HFFc6 (cell line): ENCODE data around the gene LRRC26. TPM values are rescaled to one million over a fixed set of nuclear protein-coding genes. Genes with fewer than 3 reads are reported as not detected.

Source experiments
- DNase-seq: peaks from one replicate; pipeline ENCODE4 v3.0.0-alpha.2; 2018
- H3K27ac Mint-ChIP-seq: 2 replicates; pipeline ENCODE4 v1.8.0; 2020; ENCODE audit warnings: mild to moderate bottlenecking, mixed read lengths
- H3K27me3 Mint-ChIP-seq: 2 replicates; pipeline ENCODE4 v1.8.0; 2021; ENCODE audit warnings: mild to moderate bottlenecking, moderate library complexity, mixed read lengths; ENCODE audit not compliant: insufficient read depth
- H3K36me3 Mint-ChIP-seq: 2 replicates; pipeline ENCODE4 v1.8.0; 2021; ENCODE audit warnings: low read depth, mixed read lengths
- H3K4me1 Mint-ChIP-seq: 2 replicates; pipeline ENCODE4 v1.8.0; 2020; ENCODE audit warnings: low read depth, mixed read lengths
- H3K4me3 Mint-ChIP-seq: 2 replicates; pipeline ENCODE4 v1.8.0; 2020; ENCODE audit warnings: mild to moderate bottlenecking, moderate library complexity, mixed read lengths
- H3K9me3 Mint-ChIP-seq: 2 replicates; pipeline ENCODE4 v1.8.0; 2020; ENCODE audit warnings: mild to moderate bottlenecking, mixed read lengths
- total RNA-seq, 6 experiments: library from RNA; stranded (reverse); fragmentation: NEBNext Ultra II Directional; extraction: Animal tissue kit (Norgen Biotek cat#: 25700); gene quantifications; 2 replicates in 1 of 6; 3 replicates in 5 of 6; pipeline ENCODE4 v1.2.3, GENCODE V29; 2021
- TF ChIP-seq, protein P1 (sequence below): fragments of 200-600 bp; sonication (generic); IDR thresholded peaks from 2 replicates; pipeline ENCODE4 v1.5.0; 2021; ENCODE audit warnings: antibody characterized with exemption, mild to moderate bottlenecking

The LRRC26 gene
- total RNA-seq, 6 experiments from 2014 or later: not detected

DNA sequence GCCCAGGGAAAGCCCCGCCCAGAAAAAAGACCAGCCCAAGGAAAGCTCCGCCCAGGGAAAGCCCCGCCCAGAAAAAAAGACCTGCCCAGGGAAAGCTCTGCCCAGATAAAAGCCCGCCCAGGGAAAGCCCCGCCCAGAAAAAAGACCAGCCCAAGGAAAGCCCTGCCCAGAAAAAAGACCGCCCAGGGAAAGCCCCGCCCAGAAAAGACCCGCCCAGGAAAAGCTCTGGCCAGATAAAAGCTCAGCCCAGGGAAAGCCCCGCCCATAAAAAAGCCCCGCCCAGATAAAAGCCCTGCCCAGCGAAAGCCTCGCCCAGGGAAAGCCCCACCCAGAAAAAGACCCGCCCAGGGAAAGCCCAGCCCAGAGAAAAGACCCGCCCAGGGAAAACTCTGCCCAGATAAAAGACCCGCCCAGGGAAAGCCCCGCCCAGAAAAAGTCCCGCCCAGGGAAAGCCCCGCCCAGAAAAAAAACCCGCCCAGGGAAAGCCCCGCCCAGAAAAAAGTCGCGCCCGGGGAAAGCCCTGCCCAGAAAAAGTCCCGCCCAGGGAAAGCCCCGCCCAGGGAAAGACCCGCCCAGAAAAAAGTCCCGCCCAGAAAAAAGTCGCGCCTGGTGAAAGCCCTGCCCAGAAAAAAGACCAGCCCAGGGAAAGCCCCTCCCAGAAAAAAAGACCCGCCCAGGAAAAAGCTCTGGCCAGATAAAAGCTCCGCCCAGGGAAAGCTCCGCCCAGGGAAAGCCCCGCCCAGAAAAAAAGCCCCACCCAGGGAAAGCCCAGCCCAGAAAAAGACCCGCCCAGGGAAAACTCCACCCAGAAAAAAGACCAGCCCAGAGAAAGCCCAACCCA is 19.0 kb downstream of the LRRC26 start:
- no peaks in the 10 kb centered on the region for H3K4me1 Mint-ChIP-seq
- DNase-seq: peak; percentile 17
- H3K27me3 Mint-ChIP-seq: peaks cover 1% of the 10 kb centered on the region
- no peak overlapping the region for H3K27ac Mint-ChIP-seq
- TF ChIP-seq, protein P1, sequence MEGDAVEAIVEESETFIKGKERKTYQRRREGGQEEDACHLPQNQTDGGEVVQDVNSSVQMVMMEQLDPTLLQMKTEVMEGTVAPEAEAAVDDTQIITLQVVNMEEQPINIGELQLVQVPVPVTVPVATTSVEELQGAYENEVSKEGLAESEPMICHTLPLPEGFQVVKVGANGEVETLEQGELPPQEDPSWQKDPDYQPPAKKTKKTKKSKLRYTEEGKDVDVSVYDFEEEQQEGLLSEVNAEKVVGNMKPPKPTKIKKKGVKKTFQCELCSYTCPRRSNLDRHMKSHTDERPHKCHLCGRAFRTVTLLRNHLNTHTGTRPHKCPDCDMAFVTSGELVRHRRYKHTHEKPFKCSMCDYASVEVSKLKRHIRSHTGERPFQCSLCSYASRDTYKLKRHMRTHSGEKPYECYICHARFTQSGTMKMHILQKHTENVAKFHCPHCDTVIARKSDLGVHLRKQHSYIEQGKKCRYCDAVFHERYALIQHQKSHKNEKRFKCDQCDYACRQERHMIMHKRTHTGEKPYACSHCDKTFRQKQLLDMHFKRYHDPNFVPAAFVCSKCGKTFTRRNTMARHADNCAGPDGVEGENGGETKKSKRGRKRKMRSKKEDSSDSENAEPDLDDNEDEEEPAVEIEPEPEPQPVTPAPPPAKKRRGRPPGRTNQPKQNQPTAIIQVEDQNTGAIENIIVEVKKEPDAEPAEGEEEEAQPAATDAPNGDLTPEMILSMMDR: no peak
- H3K36me3 Mint-ChIP-seq: no peaks in the 10 kb centered on the region
- H3K4me3 Mint-ChIP-seq: no peak overlapping the region
- no peaks in the 10 kb centered on the region for H3K9me3 Mint-ChIP-seq

DNA sequence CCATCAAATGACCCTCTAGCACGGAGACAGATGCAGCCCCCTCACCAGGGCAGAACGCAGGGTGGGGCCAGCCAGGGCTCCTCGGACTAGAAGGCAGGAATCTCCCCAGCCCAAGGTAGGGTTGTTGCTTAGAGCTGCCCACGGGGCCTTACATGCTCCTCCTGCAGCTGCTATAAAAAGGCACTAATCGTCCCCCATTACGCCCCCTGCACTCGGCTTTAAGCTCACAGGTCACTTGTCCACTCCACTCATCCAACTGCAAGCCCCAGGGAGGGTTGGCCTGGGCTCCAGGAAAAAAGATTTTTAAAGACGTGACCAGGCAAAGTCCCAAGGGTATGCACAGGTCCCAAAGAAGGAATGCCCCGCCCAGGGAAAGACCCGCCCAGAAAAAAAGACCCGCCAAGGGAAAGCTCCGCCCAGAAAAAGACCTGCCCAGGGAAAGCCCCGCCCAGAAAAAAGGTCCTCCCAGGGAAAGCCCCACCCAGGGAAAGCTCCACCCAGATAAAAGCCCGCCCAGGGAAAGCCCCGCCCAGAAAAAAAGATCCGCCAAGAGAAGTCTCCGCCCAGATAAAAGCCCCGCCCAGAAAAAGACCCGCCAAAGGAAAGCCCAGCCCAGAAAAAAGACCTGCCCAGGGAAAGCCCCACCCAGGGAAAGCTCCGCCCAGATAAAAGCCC is 19.8 kb downstream of the LRRC26 start:
- Mint-ChIP-seq H3K36me3 (no peaks in the 10 kb centered on the region), H3K4me3 (no peak overlapping the region), H3K27ac (no peak overlapping the region), H3K9me3 (no peaks in the 10 kb centered on the region), H3K4me1 (no peaks in the 10 kb centered on the region), H3K27me3 (peaks cover 1% of the 10 kb centered on the region)
- DNase-seq: no peak
- TF ChIP-seq, protein P1: no peak

DNA sequence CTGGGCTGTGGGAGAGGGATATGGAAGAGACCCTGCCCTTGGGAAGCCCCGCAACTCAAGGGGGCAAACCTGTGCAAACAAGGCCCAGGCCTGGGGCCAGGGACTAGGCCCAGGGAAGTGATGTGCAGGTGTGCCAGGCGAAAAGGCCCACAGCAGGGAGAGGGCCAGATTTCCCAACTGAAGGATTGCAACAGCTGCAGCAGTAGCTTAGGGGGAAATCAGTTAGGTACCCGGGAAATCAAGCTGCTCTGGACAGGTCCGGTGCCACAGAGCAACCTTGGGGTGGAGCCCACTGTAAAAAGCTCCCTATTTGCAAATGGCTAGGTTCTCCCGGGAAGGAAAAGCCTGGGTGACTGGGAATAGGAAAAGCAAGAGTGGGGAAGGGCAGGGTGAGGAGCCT is 20.5 kb downstream of the LRRC26 start:
- H3K27ac Mint-ChIP-seq: no peak overlapping the region
- no peaks in the 10 kb centered on the region for H3K9me3 Mint-ChIP-seq
- H3K36me3 Mint-ChIP-seq: no peaks in the 10 kb centered on the region
- H3K4me1 Mint-ChIP-seq: no peaks in the 10 kb centered on the region
- DNase-seq: no peak
- no peak overlapping the region for H3K4me3 Mint-ChIP-seq
- TF ChIP-seq, protein P1: no peak
- peaks cover 1% of the 10 kb centered on the region for H3K27me3 Mint-ChIP-seq

DNA sequence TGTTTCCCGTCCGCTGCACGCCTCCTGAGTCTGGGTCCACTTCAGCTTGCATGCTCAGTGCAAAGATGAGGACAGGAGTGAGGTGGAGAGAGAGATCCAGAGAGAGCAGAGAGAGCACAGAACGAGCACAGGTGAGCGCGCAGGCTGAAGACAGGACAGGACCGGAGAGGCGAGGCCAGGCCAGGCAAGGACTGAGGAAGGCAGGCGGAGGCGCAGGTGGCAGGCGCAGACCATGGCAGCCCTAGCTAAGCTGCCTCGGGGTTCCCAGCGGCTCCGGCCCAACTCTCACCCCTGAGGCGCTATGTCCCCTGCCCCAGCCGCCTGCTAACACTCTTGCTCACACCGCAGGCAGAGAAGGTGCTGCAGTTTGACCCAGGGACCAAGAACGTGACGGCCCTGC is 21.2 kb downstream of the LRRC26 start:
- no peak for DNase-seq
- Mint-ChIP-seq H3K9me3 (no peaks in the 10 kb centered on the region), H3K27me3 (peaks cover 1% of the 10 kb centered on the region), H3K36me3 (no peaks in the 10 kb centered on the region), H3K4me3 (no peak overlapping the region), H3K4me1 (no peaks in the 10 kb centered on the region), H3K27ac (no peak overlapping the region)
- TF ChIP-seq, protein P1: no peak

DNA sequence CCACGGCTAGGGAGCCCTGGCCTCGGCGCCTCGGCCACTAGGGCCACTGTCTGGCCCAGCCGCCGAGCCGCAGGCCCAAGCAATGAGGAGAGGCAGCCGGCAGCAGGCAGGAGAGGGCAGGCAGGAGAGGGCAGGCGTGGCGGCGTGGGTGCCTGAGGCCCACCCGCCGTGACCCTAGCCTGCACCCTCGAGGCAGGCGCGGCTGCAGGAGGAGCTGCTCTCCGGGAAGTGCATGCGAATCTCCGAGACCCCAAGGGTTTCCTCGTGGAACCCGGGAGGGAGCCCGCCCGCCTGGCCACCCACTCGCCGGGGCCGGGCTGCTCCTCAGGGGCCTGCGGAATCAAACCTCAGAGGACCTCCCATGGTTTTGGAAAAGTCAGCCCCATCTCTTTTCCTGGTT is 21.6 kb downstream of the LRRC26 start:
- DNase-seq: no peak
- H3K36me3 Mint-ChIP-seq: no peaks in the 10 kb centered on the region
- H3K4me3 Mint-ChIP-seq: no peak overlapping the region
- TF ChIP-seq, protein P1: no peak
- no peaks in the 10 kb centered on the region for H3K9me3 Mint-ChIP-seq
- peaks cover 3% of the 10 kb centered on the region for H3K27me3 Mint-ChIP-seq
- no peak overlapping the region for H3K27ac Mint-ChIP-seq
- no peaks in the 10 kb centered on the region for H3K4me1 Mint-ChIP-seq
